Adrenal gland (tissue), 5 donors: ENCODE results near the gene FAM229A.

ENCODE experiments used
- CTCF ChIP-seq, 6 experiments: fragments of 450-650 bp in 4 of 6; fragments of 200-600 bp in 2 of 6; sonication (generic) in 1 of 6; IDR thresholded peaks; 1 replicate in 5 of 6; 2 replicates in 1 of 6; pipeline versions ENCODE4 v1.5.1 to v1.8.0; 2016 to 2021; ENCODE audit warnings: antibody characterized with exemption in 6 of 6, mild to moderate bottlenecking in 2 of 6, moderate library complexity in 1 of 6
- POLR2A ChIP-seq, 2 donors: fragments of 450-650 bp; IDR thresholded peaks; one replicate each; pipeline ENCODE4 v1.6.1; 2017; ENCODE audit warnings: antibody characterized with exemption in 2 of 2, mild to moderate bottlenecking in 2 of 2, moderate library complexity in 1 of 2
- donor health status: DM: no; HTN: no; CAD: no.

GRCh38 chr1:32352831-32353383 lies 9.4 kb downstream of the FAM229A start:
- no peak for TF ChIP-seq CTCF (IDR thresholded peaks at IDR 0.05)
- TF ChIP-seq POLR2A (IDR thresholded peaks at IDR 0.05) = no peak
